GM04503 (cell line): ENCODE results near the gene ABCC3.

Source experiments
- DNase-seq: peaks from one replicate; pipeline ENCODE4 v3.0.0-alpha.2; 2012; ENCODE audit warnings: low read depth

Gene ABCC3

DNA sequence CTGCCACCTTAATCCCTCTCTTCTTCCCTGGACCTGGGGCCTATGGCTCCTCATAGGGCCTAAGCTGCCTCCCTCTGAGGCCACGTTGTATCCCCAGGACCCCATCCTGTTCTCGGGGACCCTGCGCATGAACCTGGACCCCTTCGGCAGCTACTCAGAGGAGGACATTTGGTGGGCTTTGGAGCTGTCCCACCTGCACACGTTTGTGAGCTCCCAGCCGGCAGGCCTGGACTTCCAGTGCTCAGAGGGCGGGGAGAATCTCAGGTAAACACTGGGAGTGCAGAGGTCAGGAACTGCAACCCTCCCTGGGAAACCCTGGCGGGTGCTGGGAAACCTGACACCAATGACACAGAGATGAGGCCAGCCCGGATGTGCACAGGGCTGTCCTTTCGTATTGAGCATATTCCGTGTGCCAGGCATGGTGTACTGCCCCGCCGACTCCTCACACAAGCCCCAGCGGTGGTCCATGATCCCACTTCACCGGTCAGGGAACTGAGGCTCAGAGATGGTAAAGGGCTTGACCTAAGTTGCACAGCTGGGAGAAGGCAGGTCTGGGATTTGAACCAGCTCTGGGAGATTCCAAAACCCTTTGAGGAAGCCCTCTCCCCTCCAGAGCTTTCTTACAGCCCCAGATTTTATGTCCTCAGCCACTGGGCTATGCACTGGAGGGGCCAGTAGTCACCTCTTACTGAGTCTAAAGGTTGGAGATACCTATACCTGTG, 50.1 kb downstream of the ABCC3 start:
- no peak for DNase-seq

DNA sequence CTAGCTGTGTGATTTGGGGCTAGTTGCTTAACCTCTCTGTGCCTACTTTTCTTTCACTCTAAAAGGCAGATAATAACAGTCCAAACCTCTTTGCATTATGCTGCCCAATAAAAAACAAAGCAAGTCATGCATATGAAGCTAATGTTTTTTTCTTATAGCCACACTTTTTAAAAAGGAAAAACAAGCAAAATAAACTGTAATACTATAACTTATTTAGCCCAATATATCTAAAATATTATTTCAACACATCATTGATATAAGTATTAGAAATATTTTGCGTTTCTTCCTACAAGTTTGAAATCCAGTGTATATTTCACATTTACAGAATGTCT, 50.6 kb downstream of the ABCC3 start:
- no peak for DNase-seq

DNA sequence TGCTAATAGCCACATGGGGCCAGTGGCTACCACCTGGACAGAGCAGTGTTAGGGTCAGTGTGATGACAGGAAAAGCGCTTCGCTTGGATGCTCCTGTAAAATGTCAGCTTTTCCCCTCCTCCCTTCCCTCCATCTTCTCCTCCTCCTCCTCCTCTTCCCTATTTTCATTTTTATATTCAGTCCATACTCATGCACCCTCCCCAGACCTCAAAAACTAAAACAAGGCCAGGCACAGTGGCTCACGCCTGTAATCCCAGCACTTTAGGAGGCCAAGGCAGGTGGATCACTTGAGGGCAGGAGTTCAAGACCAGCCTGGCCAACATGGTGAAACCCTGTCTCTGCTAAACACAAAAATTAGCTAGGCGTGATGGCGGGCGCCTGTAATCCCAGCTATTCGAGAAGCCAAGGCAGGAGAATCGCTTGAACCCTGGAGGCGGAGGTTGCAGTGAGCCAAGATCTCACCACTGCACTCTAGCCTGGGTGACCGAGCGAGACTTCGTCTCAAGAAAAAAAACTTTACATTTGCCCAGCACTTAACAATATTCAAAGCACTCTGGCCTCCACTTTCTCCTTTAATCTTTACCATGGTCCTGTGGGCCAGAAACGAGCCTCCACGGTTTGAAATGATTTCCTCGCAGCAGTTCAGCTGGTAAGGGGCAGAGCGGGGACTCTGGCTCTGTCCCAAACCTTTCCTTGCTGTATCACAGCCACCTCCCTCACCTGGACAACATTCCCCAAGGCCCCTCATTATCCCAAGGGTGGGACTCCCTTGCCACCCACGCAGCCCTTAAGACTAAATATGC, 51.2 kb downstream of the ABCC3 start:
- no peak for DNase-seq

DNA sequence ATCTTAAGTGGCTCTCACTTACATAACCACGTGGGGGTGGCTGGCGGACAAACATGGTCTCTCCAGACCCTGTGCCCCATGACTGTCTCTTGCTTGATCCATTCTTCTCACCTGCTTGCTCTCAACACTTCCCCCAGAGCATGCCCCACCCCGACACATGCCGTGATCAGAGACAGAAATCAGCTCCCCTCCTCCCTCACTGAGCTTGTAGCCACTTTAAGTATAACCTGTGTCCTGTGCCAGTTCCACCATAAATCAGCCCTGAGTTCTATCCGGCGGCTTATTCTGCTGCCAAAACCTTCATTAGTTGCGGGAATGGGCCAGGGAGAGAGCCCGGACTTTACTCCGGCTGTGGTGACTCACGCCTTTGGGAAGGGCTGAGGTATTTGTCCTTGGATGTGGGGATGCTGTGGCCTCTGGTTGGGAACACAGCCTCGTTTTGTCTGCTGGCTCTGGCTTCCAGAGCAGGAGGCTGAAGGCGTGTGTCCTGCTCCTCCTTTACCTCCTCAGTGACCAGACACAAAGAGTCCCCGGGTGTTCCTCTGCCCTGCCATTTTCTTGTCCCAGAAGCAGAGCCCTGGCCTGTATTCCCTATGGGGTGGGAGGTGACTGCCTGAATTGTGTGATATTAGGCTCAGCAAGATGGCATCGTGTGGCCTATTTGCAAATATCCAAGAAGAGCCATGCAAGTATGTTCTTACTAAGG, 52.0 kb downstream of the ABCC3 start:
- DNase-seq: peak; percentile 87

DNA sequence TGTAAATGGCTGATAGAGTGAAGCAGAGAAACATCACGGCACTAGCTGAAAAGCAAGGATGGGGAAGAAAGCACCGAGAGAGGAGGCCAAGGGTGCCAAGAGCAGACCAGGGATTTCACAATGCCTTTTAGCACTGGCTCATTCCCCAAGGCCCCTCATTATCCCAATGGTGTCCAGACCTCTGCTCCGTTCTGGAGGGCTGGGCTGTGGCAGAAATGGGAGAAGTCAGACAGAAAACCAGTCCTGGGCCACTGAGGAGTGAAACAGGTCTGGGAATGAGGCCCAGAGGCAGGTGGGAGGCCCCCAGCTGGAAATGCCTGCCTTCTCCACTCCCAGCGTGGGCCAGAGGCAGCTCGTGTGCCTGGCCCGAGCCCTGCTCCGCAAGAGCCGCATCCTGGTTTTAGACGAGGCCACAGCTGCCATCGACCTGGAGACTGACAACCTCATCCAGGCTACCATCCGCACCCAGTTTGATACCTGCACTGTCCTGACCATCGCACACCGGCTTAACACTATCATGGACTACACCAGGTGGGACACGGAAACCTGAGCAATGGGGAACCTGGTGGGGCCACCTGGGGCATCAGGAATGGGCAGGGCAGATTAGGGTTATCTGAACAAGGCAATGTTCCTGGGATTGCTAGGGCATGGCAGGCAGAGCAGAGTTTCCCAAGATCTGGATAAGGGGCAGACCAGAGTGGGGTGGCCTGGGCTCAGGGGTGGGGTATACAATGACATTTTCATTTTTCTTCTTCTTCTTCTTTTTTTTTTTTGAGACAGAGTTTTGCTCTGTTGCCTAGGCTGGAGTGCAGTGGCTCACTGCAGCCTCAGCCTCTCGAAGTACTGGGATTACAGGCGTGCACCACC, 52.8 kb downstream of the ABCC3 start:
- no peak for DNase-seq

DNA sequence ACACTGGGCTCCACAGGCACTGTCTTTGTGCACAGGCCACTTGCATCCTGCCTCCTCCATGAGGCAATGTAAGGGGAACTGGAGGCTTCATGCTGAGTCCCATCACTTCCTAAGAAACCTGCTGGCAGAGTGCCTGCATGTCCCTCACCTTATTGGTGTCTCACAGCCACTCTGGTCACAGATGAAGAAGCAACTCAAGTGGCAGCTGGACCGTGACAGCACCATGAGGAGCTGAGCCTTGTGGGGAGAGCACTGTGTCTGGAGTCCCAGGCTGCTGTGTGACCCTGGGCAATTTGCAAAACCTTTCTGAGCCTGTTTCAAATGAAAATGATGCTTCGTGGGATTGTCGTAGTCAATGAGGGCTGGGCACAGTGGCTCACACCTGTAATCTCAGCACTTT, 53.6 kb downstream of the ABCC3 start:
- no peak for DNase-seq

DNA sequence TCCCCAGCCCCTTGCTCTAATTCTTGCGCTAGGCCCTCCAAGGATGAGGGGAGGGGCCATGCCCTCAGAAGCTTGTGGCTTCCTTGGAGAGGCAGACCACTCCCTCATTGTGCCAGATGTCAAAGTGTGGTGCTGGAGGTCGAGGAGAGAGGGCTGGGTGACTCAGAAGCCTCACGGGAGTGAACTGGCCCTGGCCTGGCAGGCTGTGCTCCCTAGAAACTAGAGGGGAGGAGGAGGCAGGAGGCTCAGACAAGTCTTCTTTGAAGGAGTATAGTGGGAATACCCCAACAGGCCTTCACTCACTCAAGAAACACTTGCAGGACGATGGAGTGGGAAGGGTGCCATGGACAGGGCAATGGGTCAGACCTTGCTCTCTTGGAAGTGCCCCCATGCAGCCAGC, 54.6 kb downstream of the ABCC3 start:
- no peak for DNase-seq

DNA sequence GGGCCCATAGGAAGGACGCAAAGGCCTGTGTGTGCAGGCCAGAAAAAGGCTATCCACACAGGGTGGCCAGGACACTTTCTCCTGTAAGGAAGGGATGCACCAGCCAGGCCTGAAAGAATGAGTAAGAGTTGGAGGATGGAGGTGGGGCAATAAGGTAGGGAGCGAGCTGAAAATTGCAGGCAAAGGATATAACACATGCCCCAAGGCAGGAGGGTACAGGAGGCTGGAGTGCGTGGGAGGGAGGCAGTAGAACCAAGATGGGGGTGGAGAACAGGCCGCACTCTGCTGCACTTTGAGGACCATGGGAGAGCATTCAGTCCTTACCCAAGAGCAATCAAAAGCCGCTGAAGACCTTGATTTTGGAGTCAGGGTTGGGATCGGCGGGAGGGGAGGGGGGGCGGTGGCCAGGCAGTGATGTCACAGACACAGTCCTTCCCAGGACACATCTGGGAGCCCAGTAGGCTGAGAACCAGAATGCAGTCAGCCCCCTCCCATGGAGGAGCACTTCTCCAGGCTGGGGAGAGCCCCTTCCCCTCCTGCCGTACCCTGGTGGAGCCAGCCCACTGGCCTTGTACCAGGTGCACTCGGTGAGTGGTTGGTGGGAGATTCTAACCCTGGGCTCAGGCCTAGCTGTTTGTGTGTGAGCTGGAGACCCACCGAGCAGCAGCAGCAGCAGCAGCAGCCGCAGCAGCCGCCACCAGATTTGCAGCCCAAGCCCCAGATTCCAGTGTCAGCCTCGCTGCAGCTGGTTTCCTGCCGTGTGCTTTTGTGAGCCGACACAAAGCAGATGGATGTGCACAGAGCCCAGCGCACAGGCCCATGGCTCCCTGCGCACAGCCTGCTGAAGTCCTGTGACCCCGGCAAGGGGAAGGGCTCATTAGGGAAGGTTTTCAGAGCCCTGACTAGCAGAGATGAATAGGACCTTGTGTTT, 55.5 kb downstream of the ABCC3 start:
- DNase-seq: no peak

DNA sequence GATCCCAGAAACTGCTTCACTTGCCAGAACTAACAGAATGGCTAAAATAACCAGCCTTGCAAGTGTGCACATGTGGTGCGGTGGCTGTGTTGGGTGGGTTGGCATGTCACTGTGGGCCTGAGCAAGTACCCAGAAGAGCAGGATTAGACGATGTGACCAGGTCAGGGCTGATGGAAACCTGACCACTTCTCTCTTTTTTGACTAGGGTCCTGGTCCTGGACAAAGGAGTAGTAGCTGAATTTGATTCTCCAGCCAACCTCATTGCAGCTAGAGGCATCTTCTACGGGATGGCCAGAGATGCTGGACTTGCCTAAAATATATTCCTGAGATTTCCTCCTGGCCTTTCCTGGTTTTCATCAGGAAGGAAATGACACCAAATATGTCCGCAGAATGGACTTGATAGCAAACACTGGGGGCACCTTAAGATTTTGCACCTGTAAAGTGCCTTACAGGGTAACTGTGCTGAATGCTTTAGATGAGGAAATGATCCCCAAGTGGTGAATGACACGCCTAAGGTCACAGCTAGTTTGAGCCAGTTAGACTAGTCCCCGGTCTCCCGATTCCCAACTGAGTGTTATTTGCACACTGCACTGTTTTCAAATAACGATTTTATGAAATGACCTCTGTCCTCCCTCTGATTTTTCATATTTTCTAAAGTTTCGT, 56.3 kb downstream of the ABCC3 start:
- DNase-seq: no peak

DNA sequence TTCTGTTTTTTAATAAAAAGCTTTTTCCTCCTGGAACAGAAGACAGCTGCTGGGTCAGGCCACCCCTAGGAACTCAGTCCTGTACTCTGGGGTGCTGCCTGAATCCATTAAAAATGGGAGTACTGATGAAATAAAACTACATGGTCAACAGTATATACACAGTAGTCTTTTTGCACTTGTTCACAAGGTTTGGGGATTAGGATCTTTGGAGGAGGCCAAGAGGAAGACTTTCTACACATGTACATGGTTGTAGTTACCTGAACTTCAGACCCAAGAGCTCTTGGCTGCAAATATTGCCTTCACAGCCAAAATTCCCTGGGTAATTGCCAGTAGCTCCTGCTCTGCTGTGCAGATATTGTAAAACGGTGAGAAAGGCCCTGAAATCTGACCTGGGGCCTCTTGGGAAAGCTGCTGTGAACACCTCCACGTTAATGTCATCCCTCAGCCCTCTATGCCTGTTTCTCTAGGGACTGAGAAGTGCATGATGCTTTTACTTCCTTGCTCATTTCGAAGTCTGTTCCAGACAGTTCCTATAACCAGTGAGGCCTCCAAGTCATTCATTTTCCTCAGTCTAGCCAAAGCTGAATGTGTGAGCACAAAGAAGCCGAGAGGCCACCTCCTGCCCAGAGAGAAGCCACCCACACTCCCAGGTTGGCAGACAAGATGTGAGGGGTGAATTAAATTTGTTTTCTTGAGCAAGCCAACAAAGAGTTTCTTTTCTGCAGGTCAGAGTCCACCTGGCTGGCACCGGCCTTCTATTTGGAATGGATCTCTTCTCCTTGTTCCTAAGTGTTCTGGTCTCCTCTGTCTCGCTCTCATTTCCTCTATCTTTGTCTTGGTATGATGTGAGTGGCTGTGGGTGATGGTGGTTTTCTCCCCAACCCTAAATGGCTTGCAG, 57.1 kb downstream of the ABCC3 start:
- DNase-seq: no peak

DNA sequence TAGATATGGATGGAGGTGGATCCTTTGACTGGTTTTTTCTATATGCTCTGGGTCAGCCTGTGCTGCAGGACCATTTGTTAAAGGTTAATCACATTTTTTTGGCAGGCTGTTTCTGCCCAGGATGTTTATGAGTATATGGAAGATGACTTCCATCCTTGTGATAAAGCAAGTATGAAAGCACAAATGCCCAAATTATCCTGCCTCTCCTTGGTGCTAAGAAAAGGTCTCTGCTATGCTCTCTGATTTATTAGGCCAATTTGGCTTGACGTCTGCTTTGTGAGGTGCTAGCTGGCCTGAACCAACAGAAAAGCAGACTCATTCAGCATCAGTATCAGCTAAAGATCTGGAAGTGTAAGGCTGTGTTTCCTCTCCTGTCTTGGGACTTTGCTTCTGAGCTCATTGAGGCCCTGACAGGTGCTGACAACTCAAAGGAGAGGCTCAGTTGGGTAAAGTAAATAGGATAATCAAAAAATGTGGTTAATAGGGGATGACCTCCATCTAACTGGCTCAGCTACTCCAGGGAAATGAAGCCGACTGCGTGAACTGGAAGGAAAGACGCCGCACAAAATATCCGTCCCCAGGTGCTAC, 57.9 kb downstream of the ABCC3 start:
- DNase-seq: no peak

DNA sequence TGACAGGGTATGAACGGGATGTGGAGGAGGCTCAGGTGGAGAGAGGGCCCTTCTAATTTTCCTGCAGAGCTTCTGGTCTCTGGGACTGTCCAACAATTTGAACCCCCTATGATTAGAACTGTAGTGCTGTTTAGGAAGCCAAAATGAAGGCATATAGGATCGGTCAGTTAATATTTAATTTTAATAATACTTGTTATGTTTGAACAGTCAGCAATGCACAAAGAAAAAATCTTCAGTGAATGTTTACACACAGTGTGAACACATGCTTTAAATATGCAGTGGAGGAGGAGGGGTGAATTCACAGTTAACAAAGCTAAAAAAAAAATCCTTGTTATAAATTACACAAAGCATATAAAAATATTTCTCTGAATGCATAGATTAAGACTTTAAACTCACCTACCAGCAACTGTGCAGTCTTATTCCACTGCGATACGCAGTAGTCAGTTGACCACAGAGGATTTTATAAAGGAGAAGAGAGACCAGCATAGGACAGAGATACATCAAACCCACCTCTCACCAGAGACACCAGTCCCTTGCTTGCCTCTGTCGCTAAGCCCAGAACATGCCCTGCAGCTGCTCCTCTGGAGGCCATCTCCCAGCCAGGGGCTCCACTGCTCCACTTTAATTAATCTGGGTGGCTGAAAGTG, 58.5 kb downstream of the ABCC3 start:
- no peak for DNase-seq

DNA sequence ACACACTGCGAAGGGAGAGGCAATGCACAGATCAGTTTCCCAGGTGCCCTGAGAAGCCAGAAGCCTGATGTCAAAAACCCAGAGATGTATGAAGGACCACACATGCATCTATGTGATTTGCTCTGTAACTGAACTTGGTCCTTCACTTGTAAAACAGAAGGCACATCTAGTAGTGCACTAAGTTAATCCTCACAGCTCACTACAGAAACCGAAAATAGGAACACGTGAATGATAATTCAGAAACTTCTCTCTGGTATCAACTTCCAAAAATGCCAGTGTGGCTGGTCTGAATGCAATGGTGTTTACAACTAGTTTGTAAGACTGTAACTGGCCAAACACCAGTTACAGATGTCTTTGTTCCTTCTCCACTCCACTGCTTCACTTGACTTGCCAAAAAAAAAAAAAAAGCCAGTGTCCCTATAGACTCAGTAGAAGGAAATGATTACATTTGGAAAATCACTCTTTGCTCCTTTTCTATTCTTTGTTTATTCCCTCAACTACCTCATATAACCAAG, 61.7 kb downstream of the ABCC3 start:
- no peak for DNase-seq

DNA sequence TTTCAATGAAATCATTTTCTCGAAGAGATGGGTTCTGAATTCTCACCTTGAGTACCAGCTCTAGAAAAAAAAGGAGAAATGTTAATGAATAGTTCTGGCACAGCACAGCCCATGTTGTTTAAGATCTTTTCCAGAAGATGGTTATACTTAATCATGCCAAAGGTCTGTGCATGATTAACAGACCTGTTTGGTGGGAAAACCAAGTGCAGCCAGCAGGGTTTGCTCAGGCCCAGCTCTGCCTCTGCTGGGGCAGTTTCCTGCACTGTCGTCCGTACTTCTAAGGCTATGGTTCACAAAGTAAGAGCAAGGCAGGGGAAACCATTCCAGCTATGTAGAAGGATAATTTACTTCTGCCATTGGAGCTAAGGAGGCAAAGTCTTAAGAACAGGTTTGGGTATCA, 62.4 kb downstream of the ABCC3 start:
- DNase-seq: no peak

DNA sequence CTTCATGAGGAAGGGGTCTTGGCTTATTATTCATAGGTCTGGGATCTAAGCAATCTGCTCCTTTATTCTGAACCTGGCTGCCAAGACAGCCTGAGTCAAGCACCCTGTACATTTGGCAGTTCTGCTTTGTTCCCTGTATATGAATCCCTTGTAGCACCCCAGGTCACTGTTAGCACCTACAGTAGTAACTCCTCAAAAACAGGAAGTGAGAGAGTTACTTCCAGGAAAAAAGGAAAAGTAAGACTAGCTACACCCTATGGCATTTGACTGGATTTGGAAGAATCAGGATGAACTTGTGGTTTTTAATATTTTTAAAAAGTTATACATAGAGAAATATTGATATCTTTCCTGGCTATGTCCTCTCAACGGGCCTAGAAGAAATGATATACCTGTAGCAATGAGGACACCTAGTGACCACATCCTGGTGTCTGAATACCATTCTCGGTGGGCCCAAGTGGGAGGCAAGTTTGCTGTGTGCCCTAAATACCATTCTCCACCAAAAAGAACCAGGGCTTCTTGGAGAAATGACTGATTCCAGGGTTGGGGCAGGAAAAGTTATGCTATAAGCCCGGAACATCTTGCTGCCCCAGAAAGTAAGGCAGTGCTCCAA, 63.1 kb downstream of the ABCC3 start:
- DNase-seq: no peak

DNA sequence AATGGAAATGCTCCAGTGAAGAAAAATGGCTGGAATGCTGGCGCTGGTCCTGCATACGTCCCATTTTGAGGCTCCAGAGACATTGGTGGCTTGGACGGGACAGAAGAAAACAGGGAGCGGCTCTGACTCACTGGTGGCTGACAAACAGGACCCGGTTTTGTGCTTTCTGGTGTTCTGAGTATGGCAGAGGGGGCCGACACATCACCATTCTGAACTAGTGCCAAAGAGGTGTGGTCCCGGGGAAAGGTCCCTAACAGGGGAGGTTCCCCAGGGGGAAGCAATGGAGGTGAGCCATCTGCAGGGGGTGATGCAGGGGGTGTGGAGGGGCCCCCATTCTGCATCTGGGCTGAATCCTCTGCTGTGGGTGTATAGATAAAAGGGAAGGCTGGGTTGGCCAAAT, 64.7 kb downstream of the ABCC3 start:
- DNase-seq: no peak

DNA sequence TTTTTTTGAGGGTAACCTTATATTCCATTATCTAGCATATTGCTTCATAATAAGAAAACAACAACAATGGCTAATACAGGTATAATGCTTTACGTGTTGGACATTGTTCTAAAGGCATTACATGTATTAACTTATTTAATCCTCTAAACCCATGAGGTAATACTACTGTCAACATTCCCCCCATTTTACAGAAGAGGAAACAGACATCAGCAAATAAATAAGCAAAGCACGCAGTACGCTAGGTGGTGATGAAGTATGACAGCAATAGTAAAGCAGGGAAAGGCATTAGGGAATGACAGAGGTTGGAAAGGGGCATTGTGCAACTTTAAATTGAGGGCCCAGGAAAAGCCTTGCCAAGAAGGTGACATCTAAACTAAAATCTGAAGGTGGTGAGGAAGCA, 68.5 kb downstream of the ABCC3 start:
- no peak for DNase-seq
